DMS153 (cell line): ENCODE measurements around the gene NELFCD.
"Not testable (repeated sequence)": the region's sequence is repeated elsewhere in the genome, so short reads cannot be mapped to it uniquely, and the experiment has no call there.

Source experiments
- DNase-seq: peaks from one replicate; lab custom pipeline; 2025; lab: John Stamatoyannopoulos, UW

Gene NELFCD

GRCh38 chr20:59026904-59027740 lies 46.1 kb downstream of the NELFCD start:
- no peak for DNase-seq

GRCh38 chr20:59027741-59028320 lies 46.8 kb downstream of the NELFCD start:
- DNase-seq, result no peak

DNA sequence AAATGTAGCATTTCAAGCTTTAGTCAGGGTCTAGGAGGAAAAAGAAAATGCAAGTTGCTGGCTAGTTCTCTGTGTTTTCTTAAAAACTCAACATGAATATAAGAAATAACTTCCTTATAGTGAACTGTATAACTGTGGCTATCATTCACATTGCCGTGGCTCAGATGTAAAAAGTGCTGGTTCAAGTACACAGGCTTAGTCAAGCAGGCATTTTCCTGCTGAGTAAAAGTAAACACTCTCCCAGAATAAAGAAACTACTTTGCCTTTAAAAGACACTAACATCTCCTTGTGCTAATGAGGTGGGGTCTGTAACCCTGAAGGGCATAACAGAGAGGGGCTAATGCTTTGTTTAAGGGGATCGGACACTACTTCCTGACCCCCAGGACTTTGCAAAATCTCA lies 47.8 kb downstream of the NELFCD start:
- no peak for DNase-seq

DNA sequence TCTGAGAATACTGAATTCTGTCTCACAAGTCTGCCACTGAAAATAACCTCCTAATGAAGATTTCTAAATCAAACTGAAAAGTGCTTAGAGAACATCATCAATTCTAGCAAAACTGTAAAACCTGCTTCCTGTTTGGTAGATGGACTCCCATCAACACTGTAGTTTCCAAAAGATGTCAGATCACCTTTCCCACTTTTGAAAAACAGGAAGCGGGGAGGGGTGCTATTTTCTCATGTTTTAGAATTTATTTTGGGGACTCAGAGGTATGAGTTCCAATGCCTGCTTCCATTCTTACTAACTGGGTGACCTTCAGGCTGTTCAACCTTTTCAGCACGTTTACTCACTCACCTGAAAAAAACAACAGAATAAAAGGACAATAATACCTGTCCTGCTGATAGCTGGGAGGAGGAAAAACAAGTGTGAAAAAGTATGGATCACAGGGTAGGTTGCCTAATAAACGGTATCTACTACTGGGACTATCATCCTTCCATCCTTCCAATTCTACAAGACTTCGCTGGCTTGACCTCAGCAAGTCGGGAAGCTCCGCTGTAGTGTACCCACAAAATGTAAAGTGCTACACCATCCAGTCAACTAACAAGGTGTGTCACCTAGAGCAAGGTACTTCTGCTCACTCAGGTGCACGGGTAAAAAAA lies 50.0 kb downstream of the NELFCD start:
- DNase-seq, result no peak

DNA sequence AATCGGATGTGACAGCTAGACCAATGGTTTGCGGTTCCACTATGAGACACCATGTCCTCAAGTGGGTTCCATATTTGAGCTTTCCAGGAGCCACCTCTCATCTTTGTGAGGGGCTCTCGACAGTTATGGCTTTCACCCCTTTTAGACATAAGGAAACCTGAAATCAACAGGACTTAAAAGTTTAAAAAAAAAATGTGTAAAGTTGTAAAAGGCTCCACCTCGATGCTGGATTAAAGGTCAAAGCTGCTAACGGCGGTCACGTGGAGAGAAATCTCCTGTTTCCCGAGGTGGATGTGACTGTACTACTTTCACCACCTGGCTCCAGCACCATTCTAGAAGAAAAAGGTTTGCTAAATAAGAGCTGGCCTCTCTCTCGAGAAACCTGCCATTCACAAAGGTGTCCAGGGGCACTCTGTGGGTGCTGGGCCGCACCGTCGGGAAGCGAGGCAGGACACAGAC lies 50.5 kb downstream of the NELFCD start:
- DNase-seq, result no peak

GRCh38 chr20:59032023-59032712 lies 51.1 kb downstream of the NELFCD start, which contains the start of gene ATP5F1E:
Gene ATP5F1E, minus strand, starts transcription at chr20:59032335. Its CDS starts 84 bp downstream, at chr20:59032251.
- DNase-seq, result peak; percentile 89

- peak; percentile 35 for DNase-seq
Measured at GRCh38 chr20:59032713-59033059, 51.6 kb downstream of the NELFCD start.

GRCh38 chr20:59033093-59033492 lies 52.0 kb downstream of the NELFCD start:
- no peak for DNase-seq

DNA sequence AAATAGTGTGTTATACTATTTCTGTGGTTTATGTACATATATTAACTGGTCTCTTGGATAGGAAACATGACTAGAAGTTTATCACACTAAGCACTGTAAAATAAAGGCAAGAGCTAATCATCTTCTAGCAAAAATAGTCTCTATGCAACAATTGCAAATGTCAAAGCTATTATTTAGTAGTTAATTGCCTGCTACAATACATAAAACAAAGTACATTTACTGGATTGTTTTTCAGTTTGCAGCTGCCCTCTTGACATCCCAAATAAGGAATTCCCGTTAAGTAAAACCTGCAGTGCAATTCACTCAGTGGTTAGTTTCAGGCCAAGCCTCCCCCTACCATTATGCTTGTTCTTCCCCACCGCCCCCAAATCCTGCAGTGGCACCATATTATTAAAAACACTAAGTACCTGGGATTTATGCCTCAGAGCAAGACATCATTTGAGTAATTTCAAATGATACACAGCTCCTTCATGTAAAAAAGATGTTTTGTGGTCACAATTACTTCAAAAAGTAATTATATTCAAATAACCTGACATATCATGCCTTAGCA lies 52.6 kb downstream of the NELFCD start:
- DNase-seq, result no peak

GRCh38 chr20:59035381-59035780 lies 54.3 kb downstream of the NELFCD start:
- DNase-seq, result no peak

GRCh38 chr20:59037386-59037785 lies 56.3 kb downstream of the NELFCD start:
- no peak for DNase-seq

GRCh38 chr20:59039233-59039632 lies 58.2 kb downstream of the NELFCD start:
- DNase-seq, result no peak

DNA sequence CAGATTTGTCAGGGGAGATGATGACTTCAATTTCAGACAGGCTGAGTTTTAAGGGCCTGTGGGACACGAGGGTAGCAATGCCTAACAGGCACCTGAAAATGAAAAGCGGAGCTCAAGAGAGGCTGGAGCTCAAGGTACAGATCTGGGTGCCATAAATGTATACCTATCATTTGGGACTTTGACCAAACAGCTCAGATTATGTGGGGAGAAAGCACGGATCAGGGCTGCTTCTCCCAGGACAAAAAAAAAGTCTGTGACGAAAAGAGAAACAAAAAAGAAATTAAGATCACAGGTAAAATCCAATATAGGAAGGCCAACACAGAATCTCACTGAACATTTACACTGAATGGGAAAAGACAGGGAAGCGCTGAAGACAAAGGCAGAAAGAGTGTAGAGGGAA lies 59.6 kb downstream of the NELFCD start:
- DNase-seq, result no peak

DNA sequence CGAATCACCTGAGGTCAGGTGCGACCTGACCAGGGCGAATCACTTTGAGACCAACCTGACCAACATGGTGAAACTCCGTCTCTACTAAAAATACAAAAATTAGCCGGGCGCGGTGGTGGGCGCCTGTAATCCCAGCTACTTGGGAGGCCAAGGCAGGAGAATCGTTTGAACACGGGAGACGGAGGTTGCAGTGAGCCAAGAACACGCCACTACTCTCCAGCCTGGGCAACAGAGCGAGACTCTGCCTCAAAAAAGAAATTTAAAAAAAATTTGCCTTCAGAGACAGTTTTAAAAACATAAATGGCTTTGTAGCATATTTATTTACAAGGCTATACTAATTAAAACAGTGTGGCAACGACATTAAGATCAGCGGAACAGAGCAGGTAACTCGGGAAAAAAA lies 60.4 kb downstream of the NELFCD start:
- DNase-seq, result not testable (repeated sequence)

- no peak for DNase-seq
Measured at GRCh38 chr20:59042151-59042795, 61.2 kb downstream of the NELFCD start, which contains the start of gene PRELID3B. Gene PRELID3B, minus strand, starts transcription at chr20:59042786. Its CDS starts 56 bp downstream, at chr20:59042730.

- peak; percentile 83 for DNase-seq
Measured at GRCh38 chr20:59042796-59043631, 62.0 kb downstream of the NELFCD start.

- no peak for DNase-seq
Measured at GRCh38 chr20:59043698-59044097, 62.6 kb downstream of the NELFCD start.

GRCh38 chr20:59044295-59044694 lies 63.2 kb downstream of the NELFCD start:
- DNase-seq, result no peak
